Neuronal stem cell (in vitro differentiated cells): ENCODE measurements around the gene P2RX6.

ENCODE experiments used
- DNase-seq: peaks from one replicate; pipeline ENCODE4 v3.0.0-alpha.2; 2013; ENCODE audit warnings: low spot score
- H2AFZ ChIP-seq: one replicate; pipeline ENCODE4 v1.6.1; 2013; ENCODE audit warnings: mild to moderate bottlenecking, low read length, inconsistent platforms
- H2AK5ac ChIP-seq: 2 replicates; pipeline ENCODE4 v1.6.1; 2013; ENCODE audit warnings: low read depth, mild to moderate bottlenecking, inconsistent platforms, low read length, moderate library complexity, mixed read lengths
- H2BK120ac ChIP-seq: 2 replicates; pipeline ENCODE4 v1.6.1; 2013; ENCODE audit warnings: low read depth, mild to moderate bottlenecking, inconsistent platforms, low read length, moderate library complexity, mixed read lengths
- H2BK12ac ChIP-seq: one replicate; pipeline ENCODE4 v1.6.1; 2013; ENCODE audit warnings: low read length, inconsistent platforms
- H2BK15ac ChIP-seq: 2 replicates; pipeline ENCODE4 v1.6.1; 2013; ENCODE audit warnings: mild to moderate bottlenecking, low read length, inconsistent platforms, mixed read lengths
- H2BK5ac ChIP-seq: one replicate; pipeline ENCODE4 v1.6.1; 2013; ENCODE audit warnings: inconsistent platforms, mild to moderate bottlenecking, low read length, moderate library complexity
- H3K14ac ChIP-seq: one replicate; pipeline ENCODE4 v1.6.1; 2013; ENCODE audit warnings: low read length, inconsistent platforms
- H3K18ac ChIP-seq: 2 replicates; pipeline ENCODE4 v1.6.1; 2013; ENCODE audit warnings: low read length, inconsistent platforms
- H3K23ac ChIP-seq: 2 replicates; pipeline ENCODE4 v1.6.1; 2013; ENCODE audit warnings: low read depth, mild to moderate bottlenecking, mixed read lengths, low read length, inconsistent platforms; ENCODE audit not compliant: poor library complexity
- H3K27ac ChIP-seq: replicated peaks from 3 replicates; pipeline ENCODE4 v1.5.1; 2013; ENCODE audit warnings: low read length, inconsistent platforms
- H3K27me3 ChIP-seq, 3 experiments: 2 replicates each; pipeline ENCODE4 v1.6.1; 2013; ENCODE audit warnings: low read length in 3 of 3, mild to moderate bottlenecking in 2 of 3, inconsistent platforms in 1 of 3, low read depth in 1 of 3, mixed read lengths in 1 of 3, moderate library complexity in 1 of 3; ENCODE audit not compliant: control insufficient read depth in 3 of 3, insufficient read depth in 3 of 3
- H3K36me3 ChIP-seq, 2 donors: replicated peaks in 1 of 2; 2 replicates each; pipeline ENCODE4 v1.6.1; 2013; ENCODE audit warnings: low read length in 2 of 2; ENCODE audit not compliant: control insufficient read depth in 2 of 2, insufficient read depth in 2 of 2
- H3K4ac ChIP-seq: 2 replicates; pipeline ENCODE4 v1.6.1; 2013; ENCODE audit warnings: inconsistent platforms, mild to moderate bottlenecking, low read length, moderate library complexity
- H3K4me1 ChIP-seq, 2 donors: 1 replicate in 1 of 2; 2 replicates in 1 of 2; pipeline ENCODE4 v1.6.1; 2013; ENCODE audit warnings: low read length in 2 of 2, low read depth in 1 of 2; ENCODE audit not compliant: control insufficient read depth in 2 of 2, insufficient read depth in 1 of 2
- H3K4me2 ChIP-seq: one replicate; pipeline ENCODE4 v1.6.1; 2013; ENCODE audit warnings: mild to moderate bottlenecking, low read length, inconsistent platforms; ENCODE audit not compliant: insufficient read depth, poor library complexity, severe bottlenecking
- H3K4me3 ChIP-seq, 2 donors: 2 replicates each; pipeline ENCODE4 v1.5.1; 2013; ENCODE audit warnings: low read length in 2 of 2, mild to moderate bottlenecking in 2 of 2, inconsistent platforms in 1 of 2, moderate library complexity in 1 of 2
- H3K79me1 ChIP-seq: one replicate; pipeline ENCODE4 v1.6.1; 2013; ENCODE audit warnings: low read depth, mild to moderate bottlenecking, inconsistent platforms, low read length, moderate library complexity
- H3K9ac ChIP-seq: one replicate; pipeline ENCODE4 v1.6.1; 2013; ENCODE audit warnings: mild to moderate bottlenecking, low read depth, low read length, inconsistent platforms; ENCODE audit not compliant: poor library complexity
- H3K9me3 ChIP-seq, 2 donors: replicated peaks in 1 of 2; 2 replicates each; pipeline versions ENCODE3 to v1.6.1; 2013; ENCODE audit warnings: low read length in 2 of 2, mild to moderate bottlenecking in 2 of 2, inconsistent platforms in 1 of 2, low read depth in 1 of 2, mixed read lengths in 1 of 2, moderate library complexity in 1 of 2; ENCODE audit not compliant: control insufficient read depth in 2 of 2, insufficient read depth in 1 of 2
- H4K8ac ChIP-seq: one replicate; pipeline ENCODE4 v1.6.1; 2013; ENCODE audit warnings: low read depth, mild to moderate bottlenecking, inconsistent platforms, low read length, moderate library complexity
- H4K91ac ChIP-seq: one replicate; pipeline ENCODE4 v1.6.1; 2013; ENCODE audit warnings: low read length, low read depth, mild to moderate bottlenecking, inconsistent platforms; ENCODE audit not compliant: poor library complexity
- WGBS, 2 donors: extraction: QIAGEN DNeasy Blood & Tissue Kit; methylation state at CpG; one replicate each; pipeline ENCODE4 v1.1.7; 2013; ENCODE audit warnings: missing lambda C conversion rate in 2 of 2, mixed read lengths in 1 of 2; ENCODE audit not compliant: insufficient read length in 2 of 2, insufficient replicate concordance in 1 of 2; ENCODE audit errors: extremely low coverage in 2 of 2; 5-methylcytosine and 5-hydroxymethylcytosine counted together

P2RX6 gene

GRCh38 chr22:21067075-21067900, 52.3 kb downstream of the P2RX6 start:
- no CpG with 5 or more reads among the region's 28 CpGs for WGBS, 2 donors
- no peak overlapping the region for H4K8ac ChIP-seq
- H2AFZ ChIP-seq, result no peak overlapping the region
- H2BK120ac ChIP-seq, result no peak overlapping the region
- no peak overlapping the region for H3K4me2 ChIP-seq
- peak overlapping the region; percentile 26 for H3K9ac ChIP-seq
- no peak overlapping the region for H3K27ac ChIP-seq
- DNase-seq, result no peak
- no peaks in the 10 kb centered on the region for H3K79me1 ChIP-seq
- H3K18ac ChIP-seq, result peak overlapping the region; percentile 69
- no peak overlapping the region for H2BK5ac ChIP-seq
- H3K23ac ChIP-seq, result peak overlapping the region; percentile 70
- no peak overlapping the region for H3K14ac ChIP-seq
- no peak overlapping the region for H3K4ac ChIP-seq
- H2AK5ac ChIP-seq, result no peak overlapping the region
- peaks cover 0 to 2% of the 10 kb centered on the region in 2 donors for H3K4me1 ChIP-seq
- H3K27me3 ChIP-seq, result peaks cover 0 to 7% (median 0%) of the 10 kb centered on the region in 3 experiments
- no peak overlapping the region for H2BK15ac ChIP-seq
- H3K36me3 ChIP-seq, result no peaks in the 10 kb centered on the region
- no peak overlapping the region for H3K4me3 ChIP-seq
- H4K91ac ChIP-seq, result no peak overlapping the region
- no peaks in the 10 kb centered on the region for H3K9me3 ChIP-seq
- H2BK12ac ChIP-seq, result no peak overlapping the region

- Histone ChIP-seq H2AK5ac (no peak overlapping the region), H2BK5ac (no peak overlapping the region), H2BK120ac (no peak overlapping the region), H3K9ac (peak overlapping the region; percentile 26), H4K91ac (no peak overlapping the region), H3K4me3 (no peak overlapping the region), H3K18ac (peak overlapping the region; percentile 69), H2BK15ac (no peak overlapping the region), H3K23ac (peak overlapping the region; percentile 70), H3K4me1 (peaks cover 0 to 2% of the 10 kb centered on the region in 2 donors), H3K4ac (no peak overlapping the region), H4K8ac (no peak overlapping the region), H3K9me3 (peaks cover 0 to 5% of the 10 kb centered on the region in 2 donors), H3K27ac (no peak overlapping the region), H2BK12ac (no peak overlapping the region), H3K14ac (peak overlapping the region; percentile 64), H3K4me2 (no peak overlapping the region), H3K79me1 (no peaks in the 10 kb centered on the region), H3K36me3 (no peaks in the 10 kb centered on the region), H2AFZ (no peak overlapping the region), H3K27me3 (peaks cover 0 to 7% (median 0%) of the 10 kb centered on the region in 3 experiments)
- no CpG with 5 or more reads among the region's 12 CpGs for WGBS, 2 donors
- no peak for DNase-seq
These were observed 53.1 kb downstream of the P2RX6 start for GRCh38 chr22:21067901-21068680.

GRCh38 chr22:21068681-21069276, 53.8 kb downstream of the P2RX6 start:
- H3K4me1 ChIP-seq, result peaks cover 0 to 2% of the 10 kb centered on the region in 2 donors
- no CpG with 5 or more reads among the region's 4 CpGs for WGBS, 2 donors
- H3K4ac ChIP-seq, result no peak overlapping the region
- H4K91ac ChIP-seq, result no peak overlapping the region
- no peak overlapping the region for H3K23ac ChIP-seq
- H3K36me3 ChIP-seq, result no peaks in the 10 kb centered on the region
- no peak overlapping the region for H2BK12ac ChIP-seq
- H3K4me2 ChIP-seq, result no peak overlapping the region
- no peak overlapping the region for H3K14ac ChIP-seq
- H3K79me1 ChIP-seq, result no peaks in the 10 kb centered on the region
- H3K9me3 ChIP-seq, result peaks cover 0 to 5% of the 10 kb centered on the region in 2 donors
- no peak overlapping the region for H3K4me3 ChIP-seq
- H4K8ac ChIP-seq, result no peak overlapping the region
- H3K18ac ChIP-seq, result no peak overlapping the region
- no peak overlapping the region for H3K9ac ChIP-seq
- H3K27ac ChIP-seq, result no peak overlapping the region
- no peak overlapping the region for H2AFZ ChIP-seq
- no peak overlapping the region for H2BK120ac ChIP-seq
- no peak overlapping the region for H2AK5ac ChIP-seq
- H2BK15ac ChIP-seq, result no peak overlapping the region
- DNase-seq, result no peak
- no peak overlapping the region for H2BK5ac ChIP-seq
- H3K27me3 ChIP-seq, result peaks cover 0 to 7% (median 0%) of the 10 kb centered on the region in 3 experiments
